GM08714 (cell line): ENCODE results near the gene LRRC32.

Experiments used
- H3K4me3 ChIP-seq: fragments of 200-500 bp; sonication (Bioruptor generic); 2 replicates; pipeline ENCODE4 v1.5.1; 2014; ENCODE audit warnings: mild to moderate bottlenecking, low read length, inconsistent platforms
- ZNF274 ChIP-seq: IDR thresholded peaks from 2 replicates; pipeline ENCODE4 v1.6.1; 2012; ENCODE audit warnings: mild to moderate bottlenecking, low read depth, low read length

The LRRC32 gene

GRCh38 chr11:76667271-76667818, 3.2 kb downstream of the LRRC32 start:
- no peak overlapping the region for H3K4me3 ChIP-seq
- TF ChIP-seq ZNF274: no peak

- no peak for TF ChIP-seq ZNF274
- no peak overlapping the region for H3K4me3 ChIP-seq
These were observed 3.7 kb downstream of the LRRC32 start for GRCh38 chr11:76666830-76667229.

- no peak overlapping the region for H3K4me3 ChIP-seq
- no peak for TF ChIP-seq ZNF274
These were observed 4.1 kb downstream of the LRRC32 start for GRCh38 chr11:76666408-76666807.

- no peak for TF ChIP-seq ZNF274
- no peak overlapping the region for H3K4me3 ChIP-seq
These were observed 4.6 kb downstream of the LRRC32 start for GRCh38 chr11:76665921-76666351.

GRCh38 chr11:76665172-76665571, 5.4 kb downstream of the LRRC32 start:
- TF ChIP-seq ZNF274: no peak
- no peak overlapping the region for H3K4me3 ChIP-seq

- no peak overlapping the region for H3K4me3 ChIP-seq
- no peak for TF ChIP-seq ZNF274
These were observed 5.9 kb downstream of the LRRC32 start for GRCh38 chr11:76664578-76665061.

- TF ChIP-seq ZNF274: no peak
These were observed 6.6 kb downstream of the LRRC32 start for GRCh38 chr11:76663912-76664440.

GRCh38 chr11:76663486-76663810, 7.1 kb downstream of the LRRC32 start:
- TF ChIP-seq ZNF274: no peak
- no peak overlapping the region for H3K4me3 ChIP-seq

More at GRCh38 chr11:76663912-76664440, 6.6 kb downstream of the LRRC32 start:
- no peak overlapping the region for H3K4me3 ChIP-seq

GRCh38 chr11:76662656-76663485, 7.7 kb downstream of the LRRC32 start:
- no peak for TF ChIP-seq ZNF274
- no peak overlapping the region for H3K4me3 ChIP-seq

- TF ChIP-seq ZNF274: no peak
- H3K4me3 ChIP-seq: no peak overlapping the region
These were observed 8.6 kb downstream of the LRRC32 start for GRCh38 chr11:76661834-76662434.

GRCh38 chr11:76661306-76661751, 9.2 kb downstream of the LRRC32 start:
- TF ChIP-seq ZNF274: no peak
- H3K4me3 ChIP-seq: no peak overlapping the region

- no peak overlapping the region for H3K4me3 ChIP-seq
- no peak for TF ChIP-seq ZNF274
These were observed 9.8 kb downstream of the LRRC32 start for GRCh38 chr11:76660533-76661305.

- H3K4me3 ChIP-seq: no peak overlapping the region
- TF ChIP-seq ZNF274: no peak
These were observed 10.6 kb downstream of the LRRC32 start for GRCh38 chr11:76659672-76660532.
